Neural cell (in vitro differentiated cells): ENCODE measurements around the gene DAZAP1. TPM values are rescaled to one million over a fixed set of nuclear protein-coding genes. Genes with fewer than 3 reads are reported as not detected.

ENCODE experiments used
- H2AFZ ChIP-seq: fragments of 200-600, 300-800 bp; sonication (generic), shearing (Covaris generic); 2 replicates; pipeline ENCODE4 v1.6.0; 2014; ENCODE audit warnings: low read depth, mild to moderate bottlenecking, antibody characterized with exemption, low read length, moderate library complexity
- H3F3A ChIP-seq: fragments of 200-600 bp; shearing (Covaris generic); 2 replicates; pipeline ENCODE4 v1.6.1; 2016; ENCODE audit warnings: mild to moderate bottlenecking, moderate library complexity, mixed read lengths, antibody characterized with exemption, low read length; ENCODE audit not compliant: insufficient read depth, poor library complexity, severe bottlenecking
- H3K27ac ChIP-seq: fragments of 200-600, 300-800 bp; sonication (generic), shearing (Covaris generic); 2 replicates; pipeline ENCODE4 v1.5.1; 2014; ENCODE audit warnings: mild to moderate bottlenecking, low read length, moderate library complexity
- H3K27me3 ChIP-seq: fragments of 300-800, 200-600 bp; sonication (generic), shearing (Covaris generic); 2 replicates; pipeline ENCODE4 v1.6.0; 2014; ENCODE audit warnings: mild to moderate bottlenecking, low read depth, low read length, moderate library complexity; ENCODE audit not compliant: insufficient read depth
- H3K36me3 ChIP-seq: fragments of 300-800, 200-600 bp; sonication (generic), shearing (Covaris generic); 2 replicates; pipeline ENCODE4 v1.5.1; 2014; ENCODE audit warnings: mild to moderate bottlenecking, antibody characterized with exemption, low read length, moderate library complexity; ENCODE audit not compliant: insufficient read depth
- H3K4me2 ChIP-seq: fragments of 300-800, 200-600 bp; sonication (generic), shearing (Covaris generic); 2 replicates; pipeline ENCODE4 v1.6.0; 2014; ENCODE audit warnings: mild to moderate bottlenecking, low read length
- H3K4me3 ChIP-seq: fragments of 300-800, 200-600 bp; sonication (generic), shearing (Covaris generic); 2 replicates; pipeline ENCODE4 v1.5.1; 2014; ENCODE audit warnings: mild to moderate bottlenecking, low read length, moderate library complexity
- H3K79me2 ChIP-seq: fragments of 200-600 bp; shearing (Covaris generic); replicated peaks from 2 replicates; pipeline ENCODE4 v1.6.0; 2014; ENCODE audit warnings: mild to moderate bottlenecking, low read length, moderate library complexity; ENCODE audit not compliant: insufficient read depth
- H3K9ac ChIP-seq: fragments of 300-800, 200-600 bp; sonication (generic), shearing (Covaris generic); 2 replicates; pipeline ENCODE4 v1.6.1; 2016; ENCODE audit warnings: mild to moderate bottlenecking, low read length, mixed read lengths
- H3K9me2 ChIP-seq: fragments of 200-600 bp; shearing (Covaris generic); 2 replicates; pipeline ENCODE4 v1.6.1; 2016; ENCODE audit warnings: mild to moderate bottlenecking, low read length, mixed read lengths; ENCODE audit not compliant: insufficient read depth
- H3K9me3 ChIP-seq: fragments of 200-600, 300-800 bp; sonication (generic), shearing (Covaris generic); 2 replicates; pipeline ENCODE4 v1.6.1; 2016; ENCODE audit warnings: mild to moderate bottlenecking, mixed run types, low read length, moderate library complexity, mixed read lengths
- H4K20me1 ChIP-seq: fragments of 200-600 bp; shearing (Covaris generic); 2 replicates; pipeline ENCODE4 v1.6.1; 2016; ENCODE audit warnings: mild to moderate bottlenecking, mixed run types; ENCODE audit not compliant: insufficient read depth
- CTCF ChIP-seq: fragments of 450-650 bp; IDR thresholded peaks from 2 replicates; pipeline ENCODE4 v1.5.1; 2014; ENCODE audit warnings: antibody characterized with exemption, mild to moderate bottlenecking, moderate library complexity; ENCODE audit not compliant: poor library complexity, severe bottlenecking
- EP300 ChIP-seq: fragments of 450-650 bp; conservative IDR thresholded peaks from 2 replicates; pipeline ENCODE4 v1.6.1; 2014; ENCODE audit warnings: antibody characterized with exemption, mild to moderate bottlenecking, moderate library complexity; ENCODE audit not compliant: poor library complexity, severe bottlenecking
- EZH2 ChIP-seq: fragments of 200-600, 300-800 bp; shearing (Covaris generic), sonication (generic); IDR thresholded peaks from 2 replicates; pipeline ENCODE4 v1.6.1; 2014; ENCODE audit warnings: antibody characterized with exemption, low read length, borderline replicate concordance, mild to moderate bottlenecking; ENCODE audit not compliant: insufficient read depth, poor library complexity, severe bottlenecking
- MXI1 ChIP-seq: fragments of 450-650 bp; conservative IDR thresholded peaks from 2 replicates; pipeline ENCODE4 v1.6.1; 2014; ENCODE audit warnings: antibody characterized with exemption, mild to moderate bottlenecking; ENCODE audit not compliant: poor library complexity, severe bottlenecking
- POLR2AphosphoS5 ChIP-seq: IDR thresholded peaks from 2 replicates; pipeline ENCODE4 v1.6.1; 2012
- RAD21 ChIP-seq: fragments of 450-650 bp; conservative IDR thresholded peaks from 2 replicates; pipeline ENCODE4 v1.6.1; 2014; ENCODE audit warnings: antibody characterized with exemption, mild to moderate bottlenecking, moderate library complexity
- REST ChIP-seq: IDR thresholded peaks from 2 replicates; pipeline ENCODE4 v1.6.1; 2012; ENCODE audit warnings: borderline replicate concordance
- TAF1 ChIP-seq: IDR thresholded peaks from 2 replicates; pipeline ENCODE4 v1.6.1; 2012; ENCODE audit warnings: low read depth
- polyA plus RNA-seq: library from polyadenylated mRNA; depleted of rRNA; stranded (reverse); fragments of >200 nt; gene quantifications from 2 replicates; pipeline ENCODE4 v1.2.3, GENCODE V29; 2014

Gene DAZAP1
- polyA plus RNA-seq, 1 donor from 2014 or later, result 60.5 TPM

GRCh38 chr19:1467490-1468273 is 60.3 kb downstream of the DAZAP1 start:
- Histone ChIP-seq H3K4me2 (no peak overlapping the region), H3K9ac (no peak overlapping the region), H3K27ac (no peak overlapping the region), H3K36me3 (no peaks in the 10 kb centered on the region), H4K20me1 (peaks cover 54% of the 10 kb centered on the region), H3K27me3 (no peaks in the 10 kb centered on the region), H3K9me2 (no peaks in the 10 kb centered on the region), H3K79me2 (peaks cover 5% of the 10 kb centered on the region), H3K9me3 (no peaks in the 10 kb centered on the region), H3K4me3 (no peak overlapping the region), H2AFZ (no peak overlapping the region), H3F3A (no peaks in the 10 kb centered on the region)
- no peak for TF ChIP-seq MXI1
- no peak for TF ChIP-seq RAD21
- no peak for TF ChIP-seq POLR2AphosphoS5
- no peak for TF ChIP-seq EZH2
- no peak for TF ChIP-seq EP300
- TF ChIP-seq CTCF, result no peak
- no peak for TF ChIP-seq TAF1
- no peak for TF ChIP-seq REST

- Histone ChIP-seq H3K36me3 (no peaks in the 10 kb centered on the region), H3K27me3 (no peaks in the 10 kb centered on the region), H4K20me1 (peaks cover 61% of the 10 kb centered on the region), H3K4me2 (no peak overlapping the region), H3K9me3 (no peaks in the 10 kb centered on the region), H3K27ac (no peak overlapping the region), H2AFZ (no peak overlapping the region), H3K79me2 (peaks cover 5% of the 10 kb centered on the region), H3K4me3 (no peak overlapping the region), H3K9ac (no peak overlapping the region), H3K9me2 (no peaks in the 10 kb centered on the region), H3F3A (no peaks in the 10 kb centered on the region)
- TF ChIP-seq POLR2AphosphoS5, result peak; percentile 5
- no peak for TF ChIP-seq TAF1
Measured at GRCh38 chr19:1468274-1468820, 61.0 kb downstream of the DAZAP1 start.
